ENCODE data around the gene WAS. TPM values are rescaled to one million over a fixed set of nuclear protein-coding genes. Genes with fewer than 3 reads are reported as not detected.

Gene WAS
- total RNA-seq, 2 donors from 2014 or later: 8.5 to 9.1 TPM

- TF ChIP-seq CTCF (IDR thresholded peaks at IDR 0.05): no peak
- Histone ChIP-seq H3K9me3 (no peaks in the 10 kb centered on the region), H3K4me3 (no peak overlapping the region), H3K27ac (no peak overlapping the region), H3K36me3 (peaks cover 6% of the 10 kb centered on the region), H3K4me1 (ENCODE audit: control insufficient read depth in 1 of 2, low read depth in 2 of 2) (no peaks in the 10 kb centered on the region), H3K27me3 (replicated peaks; ENCODE audit: insufficient read depth) (no peaks in the 10 kb centered on the region)
- DNase-seq (ENCODE audit: low spot score) (no peak), ATAC-seq (ENCODE audit: insufficient number of reproducible peaks, low FRiP score, low read depth) (no peak)
Observed at GRCh38 chrX:48703642-48704481, 20.3 kb downstream of the WAS start.

GRCh38 chrX:48705871-48706270 lies 22.3 kb downstream of the WAS start:
- H3K9me3 ChIP-seq: no peaks in the 10 kb centered on the region
- DNase-seq (ENCODE audit: low spot score) (no peak), ATAC-seq (ENCODE audit: insufficient number of reproducible peaks, low FRiP score, low read depth) (no peak)
- TF ChIP-seq CTCF (IDR thresholded peaks at IDR 0.05): no peak
- no peaks in the 10 kb centered on the region for H3K27me3 ChIP-seq (replicated peaks; ENCODE audit: insufficient read depth)
- no peak overlapping the region for H3K4me3 ChIP-seq
- H3K4me1 ChIP-seq (ENCODE audit: control insufficient read depth in 1 of 2, low read depth in 2 of 2): no peaks in the 10 kb centered on the region
- peaks cover under 1% of the 10 kb centered on the region for H3K36me3 ChIP-seq
- no peak overlapping the region for H3K27ac ChIP-seq

- Histone ChIP-seq H3K4me3 (no peak overlapping the region), H3K9me3 (no peaks in the 10 kb centered on the region), H3K27ac (no peak overlapping the region), H3K27me3 (replicated peaks; ENCODE audit: insufficient read depth) (no peaks in the 10 kb centered on the region), H3K4me1 (ENCODE audit: control insufficient read depth in 1 of 2, low read depth in 2 of 2) (no peaks in the 10 kb centered on the region), H3K36me3 (no peaks in the 10 kb centered on the region)
- no peak for ATAC-seq (ENCODE audit: insufficient number of reproducible peaks, low FRiP score, low read depth)
- no peak for TF ChIP-seq CTCF (IDR thresholded peaks at IDR 0.05)
- DNase-seq (ENCODE audit: low spot score): no peak
Observed at GRCh38 chrX:48709522-48710112, 26.0 kb downstream of the WAS start.

- no peak overlapping the region for H3K4me3 ChIP-seq
- ATAC-seq (ENCODE audit: insufficient number of reproducible peaks, low FRiP score, low read depth): no peak
- TF ChIP-seq CTCF (IDR thresholded peaks at IDR 0.05): no peak
- DNase-seq (ENCODE audit: low spot score): no peak
- no peaks in the 10 kb centered on the region for H3K36me3 ChIP-seq
- no peaks in the 10 kb centered on the region for H3K9me3 ChIP-seq
- H3K27ac ChIP-seq: no peak overlapping the region
- H3K4me1 ChIP-seq (ENCODE audit: control insufficient read depth in 1 of 2, low read depth in 2 of 2): no peaks in the 10 kb centered on the region
- no peaks in the 10 kb centered on the region for H3K27me3 ChIP-seq (replicated peaks; ENCODE audit: insufficient read depth)
Observed at GRCh38 chrX:48711162-48711928, 27.7 kb downstream of the WAS start.

- no peak for ATAC-seq (ENCODE audit: insufficient number of reproducible peaks, low FRiP score, low read depth)
- DNase-seq (ENCODE audit: low spot score): no peak
- H3K9me3 ChIP-seq: no peaks in the 10 kb centered on the region
- TF ChIP-seq CTCF (IDR thresholded peaks at IDR 0.05): no peak
- no peaks in the 10 kb centered on the region for H3K4me1 ChIP-seq (ENCODE audit: control insufficient read depth in 1 of 2, low read depth in 2 of 2)
- H3K4me3 ChIP-seq: no peak overlapping the region
- H3K27ac ChIP-seq: no peak overlapping the region
- no peaks in the 10 kb centered on the region for H3K36me3 ChIP-seq
- H3K27me3 ChIP-seq (replicated peaks; ENCODE audit: insufficient read depth): no peaks in the 10 kb centered on the region
Observed at GRCh38 chrX:48711929-48712505, 28.4 kb downstream of the WAS start.
